SK-N-MC (cell line): Measurements from ENCODE around the gene ARL8A.

ENCODE experiments used
- EZH2 ChIP-seq: fragments of 200-600 bp; sonication (generic); IDR thresholded peaks from one replicate; pipeline ENCODE4 v1.6.1; 2017; ENCODE audit warnings: antibody characterized with exemption
- FOXP2 ChIP-seq: optimal IDR thresholded peaks from 2 replicates; pipeline ENCODE3; 2011; ENCODE audit warnings: mild to moderate bottlenecking, moderate library complexity; ENCODE audit not compliant: insufficient read depth; ENCODE audit errors: extremely low read length, control extremely low read depth
- POLR2AphosphoS5 ChIP-seq: IDR thresholded peaks from 2 replicates; pipeline ENCODE4 v1.6.1; 2012; ENCODE audit warnings: mild to moderate bottlenecking, low read depth, low read length, borderline replicate concordance

GRCh38 chr1:202127836-202128622 is 16.5 kb downstream of the ARL8A start:
- TF ChIP-seq EZH2 (no peak), POLR2AphosphoS5 (no peak), FOXP2 (no peak)
